ENCODE data around the gene FANCC. TPM values are rescaled to one million over a fixed set of nuclear protein-coding genes. Genes with fewer than 3 reads are reported as not detected.

FANCC gene
- total and polyA plus RNA-seq, 12 donors: 1.9 to 6.1 (median 3.3) TPM

GRCh38 chr9:95094002-95094401 lies 223.5 kb downstream of the FANCC start:
- H3K4me1 ChIP-seq (replicated peaks in 1 of 2): peaks cover 9 to 41% of the 10 kb centered on the region in 2 donors
- H3K9me3 ChIP-seq (replicated peaks in 1 of 3): no peaks in the 10 kb centered on the region
- 84 to 95% (median 89%) methylated on average over 10 of the region's 10 CpGs for WGBS, 4 donors

DNA sequence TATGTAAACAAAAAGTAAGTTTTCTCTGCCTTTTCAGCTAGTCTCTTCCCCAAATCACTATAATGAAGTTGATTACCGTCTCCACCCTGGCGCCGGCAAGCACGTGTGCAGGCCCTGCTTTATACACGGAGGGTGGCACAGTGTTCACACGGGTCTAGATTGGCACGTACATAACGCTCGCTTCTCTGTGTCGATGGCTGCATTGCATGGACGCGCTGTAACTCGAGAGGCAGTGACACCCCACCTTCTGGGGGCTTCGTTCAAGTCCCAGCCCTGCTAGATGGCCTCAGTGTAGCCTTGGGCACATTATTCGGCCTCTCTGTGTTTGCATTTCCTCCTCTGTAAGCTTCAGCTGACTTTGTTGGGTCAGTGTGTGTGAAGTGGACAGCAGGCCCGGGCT lies 223.9 kb downstream of the FANCC start:
- Histone ChIP-seq H3K4me1 (replicated peaks in 1 of 2) (peaks cover 9 to 39% of the 10 kb centered on the region in 2 donors), H3K27me3 (no peaks in the 10 kb centered on the region), H3K36me3 (replicated peaks in 1 of 2) (no peaks in the 10 kb centered on the region), H3K9me3 (replicated peaks in 1 of 3) (no peaks in the 10 kb centered on the region), H3K4me3 (no peak overlapping the region), H3K27ac (no peak overlapping the region)
- intact Hi-C loops (cut with DNase I): no loop called here
- 94 to 97% (median 95%) methylated on average over 13 to 16 of the region's 16 CpGs for WGBS, 4 donors
- no peak for TF ChIP-seq POLR2A (IDR thresholded peaks at IDR 0.05)
- TF ChIP-seq, protein P1, sequence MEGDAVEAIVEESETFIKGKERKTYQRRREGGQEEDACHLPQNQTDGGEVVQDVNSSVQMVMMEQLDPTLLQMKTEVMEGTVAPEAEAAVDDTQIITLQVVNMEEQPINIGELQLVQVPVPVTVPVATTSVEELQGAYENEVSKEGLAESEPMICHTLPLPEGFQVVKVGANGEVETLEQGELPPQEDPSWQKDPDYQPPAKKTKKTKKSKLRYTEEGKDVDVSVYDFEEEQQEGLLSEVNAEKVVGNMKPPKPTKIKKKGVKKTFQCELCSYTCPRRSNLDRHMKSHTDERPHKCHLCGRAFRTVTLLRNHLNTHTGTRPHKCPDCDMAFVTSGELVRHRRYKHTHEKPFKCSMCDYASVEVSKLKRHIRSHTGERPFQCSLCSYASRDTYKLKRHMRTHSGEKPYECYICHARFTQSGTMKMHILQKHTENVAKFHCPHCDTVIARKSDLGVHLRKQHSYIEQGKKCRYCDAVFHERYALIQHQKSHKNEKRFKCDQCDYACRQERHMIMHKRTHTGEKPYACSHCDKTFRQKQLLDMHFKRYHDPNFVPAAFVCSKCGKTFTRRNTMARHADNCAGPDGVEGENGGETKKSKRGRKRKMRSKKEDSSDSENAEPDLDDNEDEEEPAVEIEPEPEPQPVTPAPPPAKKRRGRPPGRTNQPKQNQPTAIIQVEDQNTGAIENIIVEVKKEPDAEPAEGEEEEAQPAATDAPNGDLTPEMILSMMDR (IDR thresholded peaks at IDR 0.05): no peak
- DNase-seq: no peak

More at GRCh38 chr9:95094002-95094401, 223.5 kb downstream of the FANCC start:
- no peaks in the 10 kb centered on the region for H3K36me3 ChIP-seq (replicated peaks in 1 of 2)
- H3K27me3 ChIP-seq: no peaks in the 10 kb centered on the region
- H3K4me3 ChIP-seq: no peak overlapping the region
- TF ChIP-seq POLR2A (IDR thresholded peaks at IDR 0.05): no peak
- TF ChIP-seq, protein P1 (IDR thresholded peaks at IDR 0.05): no peak
- H3K27ac ChIP-seq: no peak overlapping the region
- DNase-seq: no peak
- intact Hi-C loops (cut with DNase I): no loop called here

DNA sequence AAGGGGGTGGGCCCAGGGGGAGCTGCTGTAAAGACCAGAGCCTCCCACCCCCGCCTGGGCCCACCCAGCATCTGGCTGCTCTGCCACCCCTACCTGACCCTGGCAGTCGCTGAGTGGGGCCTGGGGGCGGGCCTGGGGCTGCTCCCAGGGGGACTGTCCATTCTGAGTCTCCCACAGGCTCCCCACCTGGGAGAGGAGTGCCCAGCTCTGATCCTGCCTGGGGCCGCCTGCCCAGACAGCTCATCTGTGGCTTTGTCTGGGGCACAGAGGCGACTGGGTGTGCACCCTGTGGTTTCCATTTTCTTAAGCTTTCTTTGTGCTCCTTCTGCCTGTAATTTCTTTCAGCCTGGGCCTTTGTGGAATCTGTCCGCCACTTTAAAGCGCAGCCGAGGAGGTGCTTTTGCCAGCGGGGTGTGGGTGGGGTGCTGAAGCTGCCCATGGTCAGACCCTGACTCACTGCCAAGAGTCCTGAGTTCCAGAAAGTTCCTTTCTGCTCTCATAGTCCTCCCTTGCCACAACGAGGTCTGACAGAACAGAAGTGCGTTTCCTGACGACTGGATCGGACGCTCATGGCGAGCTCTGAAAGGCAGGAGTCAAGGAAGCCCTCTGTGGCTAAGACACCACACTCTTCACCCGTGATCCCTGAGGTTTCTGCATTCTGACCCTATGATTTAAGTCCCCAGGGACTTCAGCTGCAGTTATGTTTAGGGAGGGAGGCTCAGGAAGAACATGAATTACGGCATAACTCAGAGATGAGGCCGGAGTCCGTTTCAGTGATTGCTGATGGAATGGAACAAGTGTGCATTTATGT lies 225.0 kb downstream of the FANCC start:
- DNase-seq: no peak
- WGBS, 4 donors: 65 to 71% (median 66%) methylated on average over 15 to 19 of the region's 19 CpGs
- intact Hi-C loops (cut with DNase I): no loop called here
- TF ChIP-seq, protein P1 (IDR thresholded peaks at IDR 0.05): no peak
- TF ChIP-seq POLR2A (IDR thresholded peaks at IDR 0.05): no peak
- peaks cover 9 to 34% of the 10 kb centered on the region in 2 donors for H3K4me1 ChIP-seq (replicated peaks in 1 of 2)
- H3K36me3 ChIP-seq (replicated peaks in 1 of 2): no peaks in the 10 kb centered on the region
- H3K27me3 ChIP-seq: no peaks in the 10 kb centered on the region
- no peaks in the 10 kb centered on the region for H3K9me3 ChIP-seq (replicated peaks in 1 of 3)
- no peak overlapping the region for H3K4me3 ChIP-seq
- peak overlapping the region in 2 of 5 donors; percentile 59 to 63 for H3K27ac ChIP-seq

DNA sequence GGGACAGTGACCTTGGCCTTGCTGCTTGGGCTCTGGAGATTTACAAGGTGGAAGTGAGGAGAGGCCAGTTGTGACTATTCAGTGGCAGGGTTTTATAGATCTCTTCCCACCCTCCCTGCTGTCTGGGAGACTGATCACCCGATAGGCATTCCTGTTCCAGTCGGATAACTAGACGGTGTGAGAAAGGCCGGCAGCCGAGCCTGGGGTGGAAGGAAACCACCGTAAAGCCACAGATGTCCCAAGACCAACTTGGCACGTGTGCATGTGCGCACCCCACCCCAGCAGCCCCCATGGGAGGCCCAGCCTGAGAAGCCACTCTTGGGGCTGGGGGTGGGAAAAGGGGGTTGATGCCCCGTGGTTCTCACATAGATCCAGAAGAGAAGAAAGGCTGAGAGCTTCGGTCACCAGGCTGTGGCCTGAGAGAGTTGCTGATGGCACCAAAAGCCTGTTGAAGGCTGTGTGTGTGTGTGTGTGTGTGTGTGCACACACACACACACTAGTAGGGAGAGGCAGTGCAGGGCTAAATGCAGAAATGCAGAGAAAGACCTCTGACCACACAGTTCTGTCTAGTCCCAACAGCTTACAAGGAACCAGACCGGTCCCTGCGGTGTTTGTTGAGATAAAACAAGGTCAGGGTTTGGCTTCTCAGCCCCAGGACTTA lies 225.8 kb downstream of the FANCC start:
- no peak for TF ChIP-seq POLR2A (IDR thresholded peaks at IDR 0.05)
- peak overlapping the region in 2 of 5 donors; percentile 59 to 63 for H3K27ac ChIP-seq
- no peaks in the 10 kb centered on the region for H3K27me3 ChIP-seq
- H3K36me3 ChIP-seq (replicated peaks in 1 of 2): peaks cover 0 to 5% of the 10 kb centered on the region in 2 donors
- H3K4me1 ChIP-seq (replicated peaks in 1 of 2): peaks cover 9 to 34% of the 10 kb centered on the region in 2 donors
- DNase-seq: no peak
- intact Hi-C loops (cut with DNase I): no loop called here
- H3K9me3 ChIP-seq (replicated peaks in 1 of 3): no peaks in the 10 kb centered on the region
- 47 to 69% (median 61%) methylated on average over 4 to 12 of the region's 12 CpGs for WGBS, 4 donors
- no peak overlapping the region for H3K4me3 ChIP-seq
